Subcutaneous abdominal adipose tissue (tissue), 5 donors: ENCODE data around the gene LITAF.
"Not testable (repeated sequence)": the region's sequence is repeated elsewhere in the genome, so short reads cannot be mapped to it uniquely, and the experiment has no call there.

Source experiments
- H3K27ac ChIP-seq: one replicate; pipeline ENCODE4 v1.7.0; 2013; ENCODE audit warnings: low read depth, mild to moderate bottlenecking, inconsistent platforms, low read length, moderate library complexity
- H3K27me3 ChIP-seq, 5 donors: one replicate each; pipeline ENCODE4 v1.7.0; 2013; ENCODE audit warnings: low read length in 5 of 5, inconsistent platforms in 1 of 5; ENCODE audit not compliant: control insufficient read depth in 5 of 5, insufficient read depth in 4 of 5
- H3K36me3 ChIP-seq, 5 donors: one replicate each; pipeline ENCODE4 v1.7.0; 2013; ENCODE audit warnings: low read length in 5 of 5; ENCODE audit not compliant: control insufficient read depth in 5 of 5, insufficient read depth in 5 of 5
- H3K4me1 ChIP-seq, 5 donors: one replicate each; pipeline ENCODE4 v1.7.0; 2013; ENCODE audit warnings: low read length in 5 of 5, mild to moderate bottlenecking in 3 of 5, moderate library complexity in 1 of 5; ENCODE audit not compliant: control insufficient read depth in 5 of 5, insufficient read depth in 5 of 5
- H3K4me3 ChIP-seq, 5 donors: one replicate each; pipeline ENCODE4 v1.7.0; 2013; ENCODE audit warnings: low read length in 5 of 5, low read depth in 1 of 5
- H3K9ac ChIP-seq, 5 donors: one replicate each; pipeline ENCODE4 v1.7.0; 2013; ENCODE audit warnings: low read length in 5 of 5, mild to moderate bottlenecking in 4 of 5, moderate library complexity in 3 of 5
- H3K9me3 ChIP-seq, 5 donors: one replicate each; pipeline ENCODE4 v1.7.0; 2013; ENCODE audit warnings: low read length in 5 of 5; ENCODE audit not compliant: control insufficient read depth in 5 of 5
- donor health status: healthy.
- donor health status: healthy.
- donor health status: healthy.
- donor health status: healthy.
- donor health status: healthy.

Gene LITAF

DNA sequence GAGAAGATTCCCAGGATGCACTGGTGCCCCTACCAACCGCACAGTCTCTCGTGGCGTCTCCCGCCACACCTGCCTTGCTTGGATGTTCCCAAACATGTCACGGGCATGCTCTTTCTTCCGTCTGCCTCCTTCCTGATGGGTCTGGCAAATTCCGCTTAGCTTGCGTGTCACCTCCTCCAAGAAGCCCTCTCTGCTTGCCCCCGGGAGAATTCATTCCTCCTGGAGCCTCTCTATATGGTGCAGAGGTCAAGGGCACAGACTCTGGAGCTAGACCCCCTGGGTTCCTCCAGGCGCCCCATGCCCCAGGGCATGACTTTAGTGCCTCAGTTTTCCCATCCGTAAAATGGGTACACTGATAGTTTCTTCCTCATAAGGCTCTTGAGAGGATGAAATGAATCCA lies 21.1 kb downstream of the LITAF start:
- peaks cover 0 to 39% (median 9%) of the 10 kb centered on the region in 5 donors for H3K36me3 ChIP-seq
- peaks cover 2 to 26% (median 15%) of the 10 kb centered on the region in 5 donors for H3K4me1 ChIP-seq
- no peak overlapping the region for H3K27ac ChIP-seq
- no peaks in the 10 kb centered on the region for H3K9me3 ChIP-seq
- no peaks in the 10 kb centered on the region for H3K27me3 ChIP-seq
- H3K4me3 ChIP-seq: no peak overlapping the region
- no peak overlapping the region for H3K9ac ChIP-seq

DNA sequence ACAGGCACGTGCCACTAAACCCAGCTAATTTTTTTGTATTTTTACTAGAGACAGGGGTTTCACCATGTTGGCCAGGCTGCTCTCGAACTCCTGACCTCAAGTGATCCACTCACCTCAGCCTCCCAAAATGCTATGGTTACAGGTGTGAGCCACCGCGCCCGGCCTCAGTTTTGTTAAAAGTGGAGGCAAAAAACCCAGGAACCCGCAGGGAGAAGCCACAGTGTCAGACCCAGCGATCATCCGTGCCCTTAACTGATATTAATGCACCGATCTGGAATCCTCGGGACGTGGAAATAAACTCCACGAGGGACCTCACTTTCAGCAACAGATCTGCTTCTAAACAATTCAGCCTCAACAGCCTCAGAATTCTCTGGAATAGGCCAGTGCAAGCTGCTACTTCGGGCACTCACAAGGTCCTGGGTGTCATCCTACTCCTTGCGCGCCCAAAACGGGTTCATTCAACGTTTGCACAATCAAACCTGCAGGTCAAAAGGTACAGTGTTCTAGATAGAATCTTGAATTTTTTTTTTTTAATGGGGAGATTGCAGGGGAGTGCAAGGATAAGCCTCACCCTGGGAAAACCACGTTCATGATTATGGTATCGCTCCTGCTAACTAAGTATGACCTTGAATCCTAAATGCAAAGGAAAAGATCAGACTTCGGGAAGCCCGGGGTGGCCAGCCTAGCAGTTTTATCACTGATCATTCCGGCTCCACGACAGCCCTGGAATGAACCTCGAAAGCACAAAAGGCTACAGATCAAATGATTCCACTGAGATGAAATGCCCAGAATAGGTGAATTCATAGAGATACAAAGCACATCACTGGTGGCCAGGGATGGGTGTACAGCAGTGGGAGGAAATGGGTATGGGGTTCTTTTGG lies 22.4 kb downstream of the LITAF start:
- Histone ChIP-seq H3K4me1 (peaks cover 2 to 31% (median 16%) of the 10 kb centered on the region in 5 donors), H3K4me3 (no peak overlapping the region), H3K27me3 (no peaks in the 10 kb centered on the region), H3K9ac (no peak overlapping the region), H3K36me3 (peaks cover 0 to 29% (median 5%) of the 10 kb centered on the region in 5 donors), H3K27ac (no peak overlapping the region), H3K9me3 (no peaks in the 10 kb centered on the region)

DNA sequence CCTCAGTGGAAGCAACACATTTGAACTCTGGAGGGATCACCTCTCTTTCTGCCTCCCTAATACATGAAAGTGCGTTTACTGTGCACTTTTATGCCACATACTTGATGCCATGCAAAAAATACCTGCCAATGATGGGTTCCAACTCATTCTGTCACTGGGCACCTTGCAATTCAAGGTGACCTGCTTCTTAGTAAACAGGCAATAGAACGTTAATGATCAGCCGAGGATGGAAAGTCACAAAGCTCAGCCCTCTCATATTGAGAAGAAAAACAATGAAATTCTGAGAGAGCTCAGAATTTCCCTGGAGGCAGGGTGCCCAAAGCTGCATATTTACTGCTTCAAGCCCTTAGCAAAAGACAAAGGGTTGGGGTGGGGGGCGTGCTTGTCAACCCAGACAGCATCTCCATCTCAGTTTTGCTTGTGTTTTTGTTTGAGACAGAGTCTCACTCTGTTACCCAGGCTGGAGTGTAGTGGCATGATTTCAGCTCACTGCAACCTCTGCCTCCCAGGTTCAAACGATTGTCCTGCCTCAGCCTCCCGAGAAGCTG lies 23.2 kb downstream of the LITAF start:
- no peak overlapping the region for H3K9ac ChIP-seq
- H3K4me1 ChIP-seq: peaks cover 2 to 34% (median 16%) of the 10 kb centered on the region in 5 donors
- H3K9me3 ChIP-seq: no peaks in the 10 kb centered on the region
- H3K27ac ChIP-seq: no peak overlapping the region
- no peaks in the 10 kb centered on the region for H3K27me3 ChIP-seq
- peaks cover 0 to 23% (median 0%) of the 10 kb centered on the region in 5 donors for H3K36me3 ChIP-seq
- no peak overlapping the region for H3K4me3 ChIP-seq

DNA sequence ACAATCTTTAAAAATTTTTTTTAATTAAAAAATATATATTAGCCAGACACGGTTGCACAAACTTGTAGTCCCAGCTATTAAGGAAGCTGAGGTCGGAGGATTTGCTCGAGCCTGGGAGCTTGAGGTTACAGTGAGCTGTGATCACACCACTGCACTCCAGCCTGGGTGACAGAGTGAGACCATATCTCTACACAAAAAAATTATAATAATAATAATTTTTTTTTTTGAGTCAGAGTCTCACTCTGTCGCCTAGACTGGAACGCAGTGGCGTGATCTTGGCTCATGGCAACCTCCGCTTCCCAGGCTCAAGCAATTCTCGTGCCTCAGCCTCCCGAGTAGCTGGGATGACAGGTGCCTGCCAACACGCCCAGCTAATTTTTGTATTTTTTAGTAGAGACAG lies 23.8 kb downstream of the LITAF start:
- Histone ChIP-seq H3K9ac (no peak overlapping the region), H3K27me3 (no peaks in the 10 kb centered on the region), H3K9me3 (no peaks in the 10 kb centered on the region), H3K27ac (no peak overlapping the region), H3K4me1 (peaks cover 3 to 40% (median 20%) of the 10 kb centered on the region in 5 donors), H3K36me3 (peaks cover 0 to 22% (median 0%) of the 10 kb centered on the region in 5 donors), H3K4me3 (no peak overlapping the region)

DNA sequence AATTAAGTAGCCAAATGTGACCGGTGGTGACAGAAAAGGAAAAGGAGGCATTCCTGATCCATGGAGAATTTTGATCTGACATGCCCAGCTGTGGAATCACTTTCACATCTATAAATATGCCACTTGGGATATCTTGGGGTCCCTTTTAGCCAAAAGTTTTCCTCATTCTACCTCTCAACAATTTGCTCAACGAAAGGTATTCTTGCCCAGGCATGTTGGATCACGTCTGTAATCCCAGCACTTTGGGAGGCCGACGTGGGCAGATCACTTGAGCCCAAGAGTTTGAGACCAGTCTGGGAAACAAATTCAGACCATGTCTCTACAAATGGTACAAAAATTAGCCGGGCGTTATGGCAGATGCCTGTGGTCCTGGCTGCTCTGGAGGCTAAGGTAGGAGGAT lies 24.3 kb downstream of the LITAF start:
- H3K9me3 ChIP-seq: no peaks in the 10 kb centered on the region
- H3K4me1 ChIP-seq: peaks cover 4 to 46% (median 26%) of the 10 kb centered on the region in 5 donors
- no peak overlapping the region for H3K4me3 ChIP-seq
- no peaks in the 10 kb centered on the region for H3K27me3 ChIP-seq
- H3K36me3 ChIP-seq: peaks cover 0 to 17% (median 0%) of the 10 kb centered on the region in 5 donors
- no peak overlapping the region for H3K9ac ChIP-seq
- H3K27ac ChIP-seq: no peak overlapping the region

DNA sequence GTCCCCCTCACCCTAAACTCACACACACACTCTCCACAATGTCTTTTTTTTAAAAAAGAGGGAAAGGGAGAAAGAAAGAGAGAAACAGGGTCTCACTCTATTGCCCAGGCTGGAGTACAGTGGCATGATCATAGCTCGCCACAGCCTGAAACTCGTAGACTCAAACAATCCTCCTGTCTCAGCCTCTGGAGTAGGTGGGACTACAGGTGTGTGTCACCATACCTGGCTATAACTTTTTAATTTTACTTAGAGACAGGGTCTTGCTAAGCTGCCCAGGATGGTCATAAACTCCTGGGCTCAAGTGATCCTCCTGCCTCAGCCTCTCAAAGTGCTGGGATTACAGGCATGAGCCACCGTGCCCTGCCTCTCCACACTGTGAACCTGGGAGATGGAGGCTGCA lies 24.9 kb downstream of the LITAF start:
- Histone ChIP-seq H3K4me3 (no peak overlapping the region), H3K27me3 (no peaks in the 10 kb centered on the region), H3K9me3 (no peaks in the 10 kb centered on the region), H3K4me1 (peaks cover 4 to 48% (median 30%) of the 10 kb centered on the region in 5 donors), H3K9ac (peak overlapping the region in 1 of 5 donors; percentile 33), H3K27ac (peak overlapping the region; percentile 32), H3K36me3 (peaks cover 0 to 13% (median 0%) of the 10 kb centered on the region in 5 donors)

DNA sequence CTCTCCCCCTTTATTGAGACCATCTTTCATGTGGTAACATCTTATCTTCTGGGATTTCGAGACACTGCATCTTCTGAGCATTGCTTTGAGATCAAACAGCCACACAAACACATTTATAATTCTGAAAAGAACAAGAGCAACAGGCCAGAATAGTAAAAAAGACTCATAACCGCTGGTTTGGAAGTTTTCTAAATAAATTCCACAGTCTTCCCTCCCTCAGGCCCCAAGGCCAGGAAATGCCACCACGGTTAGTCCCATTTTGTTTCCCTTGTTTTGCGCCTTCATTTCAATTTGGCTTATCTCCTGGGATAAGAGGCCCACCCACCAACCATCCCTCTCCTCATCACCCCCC lies 25.3 kb downstream of the LITAF start:
- peak overlapping the region; percentile 32 for H3K27ac ChIP-seq
- H3K9me3 ChIP-seq: peaks cover 0 to 1% (median 0%) of the 10 kb centered on the region in 5 donors
- no peaks in the 10 kb centered on the region for H3K27me3 ChIP-seq
- H3K4me1 ChIP-seq: peaks cover 4 to 48% (median 30%) of the 10 kb centered on the region in 5 donors
- H3K36me3 ChIP-seq: peaks cover 0 to 11% (median 2%) of the 10 kb centered on the region in 5 donors
- no peak overlapping the region for H3K4me3 ChIP-seq
- H3K9ac ChIP-seq: peak overlapping the region in 2 of 5 donors; percentile 4 to 33

DNA sequence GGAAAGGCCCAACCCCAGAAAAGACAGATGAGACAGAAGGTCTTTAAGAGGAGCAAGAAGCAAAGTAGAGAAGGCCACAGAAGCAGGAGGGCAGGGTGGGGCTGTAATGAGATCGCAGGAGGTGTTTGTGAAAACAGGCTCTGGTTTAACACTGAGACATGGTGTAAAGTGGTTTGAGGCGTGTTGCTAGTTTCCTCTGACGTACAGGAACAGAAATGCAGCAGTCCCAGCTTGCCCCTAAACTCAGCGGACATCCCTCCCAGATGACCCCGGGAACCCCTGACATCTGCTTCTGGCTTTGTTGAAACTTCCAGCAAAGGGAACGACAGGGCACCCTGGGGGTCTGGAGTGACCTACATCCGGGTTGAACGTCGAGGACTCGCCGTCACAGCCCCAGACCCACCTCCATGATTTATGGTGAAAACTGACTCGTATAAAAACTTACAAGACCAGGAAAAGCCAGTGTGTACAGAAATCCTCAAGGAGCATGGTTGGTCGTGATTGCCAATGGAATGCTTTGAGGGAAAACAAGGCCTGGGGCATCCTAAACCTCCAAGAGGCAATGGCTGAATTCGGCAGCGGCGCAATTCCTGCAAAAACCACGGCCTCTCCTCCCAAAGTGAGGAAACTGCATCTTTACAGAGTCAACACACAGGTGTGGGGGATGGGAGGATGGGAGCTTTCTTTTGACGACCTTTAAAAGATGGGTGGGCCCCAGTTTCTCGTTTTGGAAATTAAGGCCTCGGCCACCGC lies 25.8 kb downstream of the LITAF start:
- H3K27ac ChIP-seq: peak overlapping the region; percentile 32
- H3K4me3 ChIP-seq: peak overlapping the region in 2 of 5 donors; percentile 27 to 30

DNA sequence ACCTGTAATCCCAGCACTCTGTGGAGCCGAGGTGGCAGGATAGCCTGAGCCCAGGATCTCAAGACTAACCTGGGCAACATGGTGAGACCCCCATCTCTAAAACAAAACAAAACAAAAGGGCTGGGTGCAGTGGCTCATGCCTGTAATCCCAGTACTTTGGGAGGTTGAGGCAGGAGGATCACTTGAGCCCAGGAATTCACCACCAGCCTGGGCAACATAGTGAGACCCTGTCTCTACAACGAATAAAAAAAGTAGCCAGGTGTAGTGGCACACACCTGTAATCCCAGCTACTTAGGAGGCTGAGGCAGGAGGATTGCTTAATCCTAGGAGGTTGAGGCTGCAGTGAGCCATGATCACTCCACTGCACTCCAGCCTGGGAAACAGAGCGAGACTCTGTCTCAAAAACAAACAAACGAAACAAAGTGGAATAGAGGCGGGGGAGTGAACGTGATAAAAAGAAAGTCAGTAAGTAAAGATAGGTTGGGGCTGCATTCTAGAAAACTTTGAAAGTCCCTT lies 28.4 kb downstream of the LITAF start:
- H3K4me1 ChIP-seq: peaks cover 2 to 60% (median 25%) of the 10 kb centered on the region in 5 donors
- H3K9me3 ChIP-seq, H3K27me3 ChIP-seq: not testable (repeated sequence)
- H3K9ac ChIP-seq: peak overlapping the region in 4 of 5 donors; percentile 21 to 73 (median 40)
- H3K36me3 ChIP-seq: peaks cover 2 to 32% (median 21%) of the 10 kb centered on the region in 5 donors
- H3K27ac ChIP-seq: peak overlapping the region; percentile 63
- H3K4me3 ChIP-seq: peak overlapping the region in 1 of 5 donors; percentile 19

More for the DNA sequence above, 25.8 kb downstream of the LITAF start:
- peaks cover 2 to 12% (median 7%) of the 10 kb centered on the region in 5 donors for H3K36me3 ChIP-seq
- H3K9ac ChIP-seq: peak overlapping the region in 3 of 5 donors; percentile 4 to 33 (median 8)
- H3K4me1 ChIP-seq: peaks cover 4 to 52% (median 30%) of the 10 kb centered on the region in 5 donors
- H3K9me3 ChIP-seq: peaks cover 0 to 7% (median 3%) of the 10 kb centered on the region in 5 donors
- H3K27me3 ChIP-seq: no peaks in the 10 kb centered on the region
